C4-2B (cell line): ENCODE measurements around the gene NCK1.

ENCODE experiments used
- H3K27ac ChIP-seq: fragments of 450-650 bp; 2 replicates; pipeline ENCODE4 v1.5.1; 2017
- ZFX ChIP-seq: fragments of 450-650 bp; IDR thresholded peaks from 2 replicates; pipeline ENCODE4 v1.6.1; 2017
- TF ChIP-seq, protein P1 (sequence below): fragments of 450-650 bp; conservative IDR thresholded peaks from 2 replicates; pipeline ENCODE4 v1.5.1; 2017; ENCODE audit warnings: mild to moderate bottlenecking

NCK1 gene

DNA sequence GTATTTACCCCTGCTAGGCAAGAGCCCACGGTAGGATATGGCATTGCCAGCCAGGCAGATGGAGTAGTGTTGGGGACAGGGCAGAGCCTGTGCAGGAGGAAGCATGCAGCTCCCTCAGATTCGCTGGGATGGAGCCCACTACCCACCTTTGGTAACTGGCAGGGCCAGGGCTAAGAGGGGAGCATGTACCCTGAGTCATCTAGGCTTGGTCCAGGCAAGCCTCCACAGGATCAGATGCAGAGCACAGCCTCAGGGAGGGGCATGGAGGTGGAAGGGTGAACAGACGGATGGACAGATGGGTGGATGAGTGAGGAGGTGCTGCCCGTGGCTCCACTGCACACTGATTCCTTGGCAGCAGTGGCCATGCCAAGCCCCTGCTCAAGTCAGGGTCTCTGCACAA is 128.8 kb downstream of the NCK1 start:
- no peak for TF ChIP-seq ZFX
- TF ChIP-seq, protein P1, sequence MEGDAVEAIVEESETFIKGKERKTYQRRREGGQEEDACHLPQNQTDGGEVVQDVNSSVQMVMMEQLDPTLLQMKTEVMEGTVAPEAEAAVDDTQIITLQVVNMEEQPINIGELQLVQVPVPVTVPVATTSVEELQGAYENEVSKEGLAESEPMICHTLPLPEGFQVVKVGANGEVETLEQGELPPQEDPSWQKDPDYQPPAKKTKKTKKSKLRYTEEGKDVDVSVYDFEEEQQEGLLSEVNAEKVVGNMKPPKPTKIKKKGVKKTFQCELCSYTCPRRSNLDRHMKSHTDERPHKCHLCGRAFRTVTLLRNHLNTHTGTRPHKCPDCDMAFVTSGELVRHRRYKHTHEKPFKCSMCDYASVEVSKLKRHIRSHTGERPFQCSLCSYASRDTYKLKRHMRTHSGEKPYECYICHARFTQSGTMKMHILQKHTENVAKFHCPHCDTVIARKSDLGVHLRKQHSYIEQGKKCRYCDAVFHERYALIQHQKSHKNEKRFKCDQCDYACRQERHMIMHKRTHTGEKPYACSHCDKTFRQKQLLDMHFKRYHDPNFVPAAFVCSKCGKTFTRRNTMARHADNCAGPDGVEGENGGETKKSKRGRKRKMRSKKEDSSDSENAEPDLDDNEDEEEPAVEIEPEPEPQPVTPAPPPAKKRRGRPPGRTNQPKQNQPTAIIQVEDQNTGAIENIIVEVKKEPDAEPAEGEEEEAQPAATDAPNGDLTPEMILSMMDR: no peak
- peak overlapping the region; percentile 10; the same call in 1 of the 2 replicates for H3K27ac ChIP-seq

DNA sequence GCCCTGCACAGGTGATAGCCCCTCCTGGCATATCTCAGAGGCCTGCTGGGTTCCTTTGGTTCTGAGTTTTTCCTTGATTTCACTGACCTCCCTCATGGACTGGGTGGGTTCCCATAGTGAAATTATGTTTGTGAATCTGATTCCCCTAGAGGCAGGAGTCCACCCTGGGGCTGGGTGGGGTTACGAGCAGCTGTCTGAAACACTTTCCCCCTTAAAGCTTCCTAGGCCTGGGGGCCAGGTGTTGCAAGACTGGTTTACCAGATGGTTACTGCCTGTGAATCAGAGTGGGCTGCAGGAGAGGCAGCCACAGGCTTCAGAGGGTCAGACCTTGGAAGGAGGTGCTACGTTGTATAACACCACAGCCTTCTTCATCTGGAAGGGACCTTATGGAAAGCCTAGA is 130.1 kb downstream of the NCK1 start:
- no peak overlapping the region for H3K27ac ChIP-seq
- TF ChIP-seq, protein P1: no peak
- TF ChIP-seq ZFX: no peak

DNA sequence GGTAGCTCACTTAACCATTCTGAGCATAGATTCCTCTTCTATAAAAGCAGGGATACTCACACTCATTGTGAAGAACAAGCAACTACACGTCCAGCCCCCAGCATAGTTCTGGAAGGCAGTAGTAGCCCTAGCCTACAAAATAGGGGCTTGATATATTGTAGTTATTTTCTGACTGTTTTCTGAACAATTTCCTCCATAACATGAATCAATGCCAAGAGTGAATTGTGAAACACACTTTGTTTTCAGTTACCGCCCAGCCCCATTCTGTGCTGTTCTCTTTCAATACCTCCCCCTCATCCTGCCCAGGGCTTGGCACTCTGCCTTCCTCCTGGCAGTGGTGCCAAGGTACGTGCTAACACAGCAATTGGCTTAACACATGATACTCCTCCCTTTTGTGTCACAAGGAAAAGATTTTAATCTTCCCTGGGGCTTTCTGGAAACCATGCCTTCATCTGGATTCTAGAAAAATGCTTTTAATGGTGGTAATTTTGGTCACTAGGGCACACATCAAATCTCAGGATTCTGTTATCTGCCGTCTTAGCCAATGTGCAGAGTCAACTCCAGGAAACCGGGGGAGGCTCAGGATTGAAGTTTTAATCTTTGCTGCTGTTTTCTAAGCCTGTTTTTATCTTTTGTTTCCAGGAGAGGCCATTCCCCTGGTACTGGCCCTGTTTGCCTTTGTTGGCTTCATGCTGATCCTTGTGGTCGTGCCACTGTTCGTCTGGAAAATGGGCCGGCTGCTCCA is 132.9 kb downstream of the NCK1 start:
- peak overlapping the region; percentile 55 for H3K27ac ChIP-seq
- no peak for TF ChIP-seq ZFX
- TF ChIP-seq, protein P1: no peak

DNA sequence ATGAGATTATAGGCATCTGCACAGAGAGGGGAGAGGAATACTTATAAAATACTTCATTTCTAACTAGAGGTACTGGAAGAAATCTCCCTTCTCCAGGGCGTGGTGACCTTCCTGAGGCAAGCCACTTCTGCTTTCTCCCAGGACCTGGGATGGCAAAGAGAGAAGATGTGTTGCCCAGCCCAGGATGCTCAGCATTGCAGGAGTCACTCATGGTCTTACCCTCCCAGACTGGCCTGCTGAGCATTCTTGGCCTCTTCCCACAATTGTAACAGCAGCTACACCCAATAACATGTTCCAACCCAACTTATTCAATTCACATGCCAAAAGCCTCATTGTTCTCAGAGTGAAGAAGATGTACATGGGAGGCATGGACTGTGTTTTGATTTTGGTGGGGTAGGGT is 133.6 kb downstream of the NCK1 start:
- H3K27ac ChIP-seq: peak overlapping the region; percentile 55
- no peak for TF ChIP-seq ZFX
- TF ChIP-seq, protein P1: no peak
